ENCODE measurements around the gene CTSF.
"Not testable (repeated sequence)": the region's sequence is repeated elsewhere in the genome, so short reads cannot be mapped to it uniquely, and the experiment has no call there.

Gene CTSF

GRCh38 chr11:66568124-66568916 lies at the start of gene CTSF:
Gene CTSF, minus strand, starts transcription at chr11:66568606. Its CDS starts 120 bp downstream, at chr11:66568486.
- DNase-seq = peak; percentile 77

- peak; percentile 68 for DNase-seq
These were observed 48.9 kb upstream of the CTSF start for GRCh38 chr11:66617155-66617834.

GRCh38 chr11:66616379-66617154 lies 48.2 kb upstream of the CTSF start, which contains the start of gene RBM14:
Gene RBM14, plus strand, starts transcription at chr11:66616630. Its CDS starts 91 bp downstream, at chr11:66616721.
- DNase-seq = peak; percentile 99

GRCh38 chr11:66614073-66614472 lies 45.7 kb upstream of the CTSF start:
- DNase-seq = no peak

- no peak for DNase-seq
These were observed 44.1 kb upstream of the CTSF start for GRCh38 chr11:66612458-66612857.

GRCh38 chr11:66609721-66610617 lies 41.6 kb upstream of the CTSF start:
- no peak for DNase-seq

- DNase-seq = no peak
These were observed 38.9 kb upstream of the CTSF start for GRCh38 chr11:66607126-66607834.

GRCh38 chr11:66606608-66607007 lies 38.2 kb upstream of the CTSF start:
- DNase-seq = not testable (repeated sequence)

GRCh38 chr11:66604155-66604554 lies 35.7 kb upstream of the CTSF start:
- no peak for DNase-seq

GRCh38 chr11:66603072-66603471 lies 34.7 kb upstream of the CTSF start:
- no peak for DNase-seq

- DNase-seq = no peak
These were observed 32.3 kb upstream of the CTSF start for GRCh38 chr11:66600631-66601233.

GRCh38 chr11:66600219-66600618 lies 31.8 kb upstream of the CTSF start:
- DNase-seq = no peak

- DNase-seq = no peak
These were observed 30.6 kb upstream of the CTSF start for GRCh38 chr11:66598993-66599392.

GRCh38 chr11:66595245-66595904 lies 27.0 kb upstream of the CTSF start:
- DNase-seq = no peak

GRCh38 chr11:66593650-66594049 lies 25.2 kb upstream of the CTSF start:
- DNase-seq = no peak

GRCh38 chr11:66593303-66593635 lies 24.9 kb upstream of the CTSF start:
- DNase-seq = no peak

- peak; percentile 98 for DNase-seq
These were observed 24.3 kb upstream of the CTSF start, which contains the start of the genes CCDC87 and CCS for GRCh38 chr11:66592457-66593302. Gene CCDC87, minus strand, starts transcription at chr11:66593063. Its CDS starts 48 bp downstream, at chr11:66593015. Gene CCS, plus strand, starts transcription at chr11:66593185. Its CDS starts 77 bp downstream, at chr11:66593262.

- no peak for DNase-seq
These were observed 22.8 kb upstream of the CTSF start for GRCh38 chr11:66591175-66591574.

- DNase-seq = no peak
These were observed 21.7 kb upstream of the CTSF start for GRCh38 chr11:66589996-66590675.

Measured in CD4-positive, alpha-beta T cell treated with Interleukin-17A for 1 hour (primary cell).